Vagina (tissue), 2 donors: ENCODE measurements around the gene YOD1. TPM values are rescaled to one million over a fixed set of nuclear protein-coding genes. Genes with fewer than 3 reads are reported as not detected.

Source experiments
- DNase-seq, 2 donors: peaks; one replicate each; pipeline ENCODE4 v3.0.0-alpha.2; 2017; ENCODE audit errors: extremely low spot score in 2 of 2
- H3K27ac ChIP-seq: fragments of 200-600 bp; sonication (generic); one replicate; pipeline ENCODE4 v1.5.1; 2019
- H3K27me3 ChIP-seq: fragments of 200-600 bp; sonication (generic); one replicate; pipeline ENCODE4 v1.5.1; 2019
- H3K36me3 ChIP-seq, 2 donors: fragments of 200-600 bp; sonication (generic); one replicate each; pipeline ENCODE4 v1.5.1; 2017 to 2019
- H3K4me1 ChIP-seq: fragments of 200-600 bp; sonication (generic); one replicate; pipeline ENCODE4 v1.5.1; 2019
- H3K4me3 ChIP-seq, 2 donors: fragments of 200-600 bp; sonication (generic); 1 replicate in 1 of 2; 2 replicates in 1 of 2; pipeline ENCODE4 v1.5.1; 2016 to 2019
- H3K9me3 ChIP-seq: fragments of 200-600 bp; sonication (generic); one replicate; pipeline ENCODE4 v1.5.1; 2019
- CTCF ChIP-seq, 3 experiments: fragments of 450-650 bp in 2 of 3; fragments of 200-600 bp in 1 of 3; sonication (generic) in 1 of 3; IDR thresholded peaks; one replicate each; pipeline ENCODE4 v1.5.1; 2017 to 2019; ENCODE audit warnings: antibody characterized with exemption in 3 of 3, mild to moderate bottlenecking in 2 of 3, moderate library complexity in 2 of 3
- POLR2A ChIP-seq, 2 donors: fragments of 450-650 bp; IDR thresholded peaks; one replicate each; pipeline ENCODE4 v1.6.1; 2017; ENCODE audit warnings: antibody characterized with exemption in 2 of 2, mild to moderate bottlenecking in 2 of 2, moderate library complexity in 2 of 2
- POLR2AphosphoS5 ChIP-seq, 2 donors: sonication (generic); formaldehyde crosslinking; IDR thresholded peaks; one replicate each; pipeline ENCODE4 v1.9.0; 2017; ENCODE audit warnings: antibody characterized with exemption in 2 of 2, mild to moderate bottlenecking in 2 of 2, low read depth in 1 of 2; ENCODE audit not compliant: insufficient read depth in 1 of 2
- intact Hi-C: fragments of 100-400 bp; cut with DNase I; formaldehyde crosslinking; loops from one replicate; pipeline ENCODE4 v1.15.1; 2023
- total RNA-seq: library from RNA; depleted of rRNA; stranded (reverse); fragments of >200 nt; gene quantifications from one replicate; pipeline ENCODE4 v1.2.3, GENCODE V29; 2016

YOD1 gene
- total RNA-seq, 1 donor from 2014 or later: 25.3 TPM

- TF ChIP-seq POLR2A (IDR thresholded peaks at IDR 0.05): no peak
- TF ChIP-seq CTCF (IDR thresholded peaks at IDR 0.05): no peak
- TF ChIP-seq POLR2AphosphoS5 (IDR thresholded peaks at IDR 0.05; ENCODE audit: insufficient read depth in 1 of 2, low read depth in 1 of 2): no peak
- Histone ChIP-seq H3K27ac (no peak overlapping the region), H3K36me3 (peaks cover 0 to 13% of the 10 kb centered on the region in 2 donors), H3K27me3 (no peaks in the 10 kb centered on the region), H3K4me1 (no peaks in the 10 kb centered on the region), H3K9me3 (no peaks in the 10 kb centered on the region), H3K4me3 (no peak overlapping the region)
- DNase-seq: no peak
- intact Hi-C loops: no loop called here
These were observed 9.6 kb upstream of the YOD1 start for GRCh38 chr1:207060596-207060995.

GRCh38 chr1:207059881-207060280 lies 8.9 kb upstream of the YOD1 start:
- TF ChIP-seq POLR2A (IDR thresholded peaks at IDR 0.05) (no peak), CTCF (IDR thresholded peaks at IDR 0.05) (no peak), POLR2AphosphoS5 (IDR thresholded peaks at IDR 0.05; ENCODE audit: insufficient read depth in 1 of 2, low read depth in 1 of 2) (no peak)
- Histone ChIP-seq H3K27me3 (no peaks in the 10 kb centered on the region), H3K9me3 (no peaks in the 10 kb centered on the region), H3K4me1 (no peaks in the 10 kb centered on the region), H3K4me3 (no peak overlapping the region), H3K36me3 (peaks cover 0 to 8% of the 10 kb centered on the region in 2 donors), H3K27ac (no peak overlapping the region)
- intact Hi-C loops: no loop called here
- no peak for DNase-seq

GRCh38 chr1:207058878-207059867 lies 8.2 kb upstream of the YOD1 start:
- no peaks in the 10 kb centered on the region for H3K27me3 ChIP-seq
- no peaks in the 10 kb centered on the region for H3K9me3 ChIP-seq
- no peaks in the 10 kb centered on the region for H3K4me1 ChIP-seq
- TF ChIP-seq POLR2AphosphoS5 (IDR thresholded peaks at IDR 0.05; ENCODE audit: insufficient read depth in 1 of 2, low read depth in 1 of 2) (no peak), CTCF (IDR thresholded peaks at IDR 0.05) (no peak), POLR2A (IDR thresholded peaks at IDR 0.05) (no peak)
- intact Hi-C loops: no loop called here
- H3K27ac ChIP-seq: no peak overlapping the region
- DNase-seq: no peak
- H3K36me3 ChIP-seq: peaks cover 0 to 8% of the 10 kb centered on the region in 2 donors
- no peak overlapping the region for H3K4me3 ChIP-seq

- H3K4me3 ChIP-seq: no peak overlapping the region
- H3K36me3 ChIP-seq: peaks cover 0 to 5% of the 10 kb centered on the region in 2 donors
- no peaks in the 10 kb centered on the region for H3K9me3 ChIP-seq
- no peaks in the 10 kb centered on the region for H3K4me1 ChIP-seq
- TF ChIP-seq POLR2AphosphoS5 (IDR thresholded peaks at IDR 0.05; ENCODE audit: insufficient read depth in 1 of 2, low read depth in 1 of 2) (no peak), CTCF (IDR thresholded peaks at IDR 0.05) (no peak), POLR2A (IDR thresholded peaks at IDR 0.05) (no peak)
- DNase-seq: no peak
- H3K27me3 ChIP-seq: no peaks in the 10 kb centered on the region
- intact Hi-C loops: no loop called here
- H3K27ac ChIP-seq: no peak overlapping the region
These were observed 7.2 kb upstream of the YOD1 start for GRCh38 chr1:207058252-207058651.

- intact Hi-C loops: no loop called here
- H3K36me3 ChIP-seq: no peaks in the 10 kb centered on the region
- H3K4me1 ChIP-seq: peaks cover 10% of the 10 kb centered on the region
- no peak for DNase-seq
- H3K4me3 ChIP-seq: no peak overlapping the region
- no peak overlapping the region for H3K27ac ChIP-seq
- H3K9me3 ChIP-seq: no peaks in the 10 kb centered on the region
- no peaks in the 10 kb centered on the region for H3K27me3 ChIP-seq
- TF ChIP-seq POLR2AphosphoS5 (IDR thresholded peaks at IDR 0.05; ENCODE audit: insufficient read depth in 1 of 2, low read depth in 1 of 2): no peak
- TF ChIP-seq CTCF (IDR thresholded peaks at IDR 0.05): no peak
- TF ChIP-seq POLR2A (IDR thresholded peaks at IDR 0.05): no peak
These were observed 5.7 kb upstream of the YOD1 start for GRCh38 chr1:207056673-207057072.
